Fibroblast of the aortic adventitia (primary cell): ENCODE data around the gene IGSF6. TPM values are rescaled to one million over a fixed set of nuclear protein-coding genes. Genes with fewer than 3 reads are reported as not detected.
"Not testable (repeated sequence)": the region's sequence is repeated elsewhere in the genome, so short reads cannot be mapped to it uniquely, and the experiment has no call there.

Source experiments
- DNase-seq: peaks from one replicate; pipeline ENCODE4 v3.0.0-alpha.2; 2010; ENCODE audit warnings: low read depth
- H3K4me3 ChIP-seq: 2 replicates; pipeline ENCODE4 v1.5.1; 2011; ENCODE audit warnings: low read depth, mild to moderate bottlenecking, control low read depth, low read length, moderate library complexity
- total RNA-seq: library from RNA; depleted of rRNA; stranded (reverse); fragments of >200 nt; gene quantifications from 2 replicates; pipeline ENCODE4 v1.2.3, GENCODE V29; 2012; ENCODE audit warnings: low replicate concordance
- TF ChIP-seq, protein P1 (sequence below): IDR thresholded peaks from 2 replicates; pipeline ENCODE4 v1.5.1; 2011; ENCODE audit warnings: mild to moderate bottlenecking, low read length, control low read depth, inconsistent platforms; ENCODE audit not compliant: insufficient read depth

Gene IGSF6
- total RNA-seq, 1 donor: not detected

DNA sequence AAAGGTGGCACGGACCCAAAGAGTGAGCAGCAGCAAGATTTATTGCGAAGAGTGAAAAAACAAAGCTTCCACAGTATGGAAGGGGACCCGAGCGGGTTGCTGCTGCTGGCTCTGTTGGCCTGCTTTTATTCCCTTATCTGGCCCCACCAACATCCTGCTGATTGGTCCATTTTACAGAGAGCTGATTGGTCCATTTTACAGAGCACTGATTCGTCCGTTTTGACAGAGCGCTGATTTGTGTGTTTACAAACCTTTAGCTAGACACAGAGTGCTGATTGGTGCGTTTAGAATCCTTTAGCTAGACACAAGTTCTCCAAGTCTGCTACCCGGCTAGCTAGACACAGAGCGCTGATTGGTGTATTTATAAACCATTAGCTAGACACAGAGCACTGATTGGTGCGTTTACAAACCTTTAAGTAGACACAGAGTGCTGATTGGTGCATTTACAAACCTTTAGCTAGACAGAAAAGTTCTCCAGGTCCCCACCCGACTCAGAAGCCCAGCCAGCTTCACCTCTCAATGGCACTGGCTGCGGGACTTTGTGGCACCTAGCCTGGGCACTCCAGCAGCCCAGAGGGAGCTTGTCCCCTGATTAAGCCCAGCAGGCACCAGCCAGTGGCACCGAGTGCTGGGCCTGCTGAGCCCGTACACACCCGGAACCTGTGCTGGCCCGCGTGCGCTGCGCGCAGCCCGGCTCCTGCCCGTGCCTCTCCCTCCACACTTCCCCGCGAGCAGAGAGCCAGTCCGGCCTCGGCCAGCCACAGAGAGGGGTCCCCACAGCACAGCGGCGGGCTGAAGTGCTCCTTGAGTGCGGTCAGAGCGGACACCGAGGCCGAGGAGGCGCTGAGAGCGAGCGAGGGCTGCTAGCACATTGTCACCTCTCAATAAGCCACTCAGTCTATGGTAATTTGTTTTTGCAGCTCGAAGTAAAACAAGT, 15.1 kb downstream of the IGSF6 start:
- no peak overlapping the region for H3K4me3 ChIP-seq
- no peak for DNase-seq
- TF ChIP-seq, protein P1, sequence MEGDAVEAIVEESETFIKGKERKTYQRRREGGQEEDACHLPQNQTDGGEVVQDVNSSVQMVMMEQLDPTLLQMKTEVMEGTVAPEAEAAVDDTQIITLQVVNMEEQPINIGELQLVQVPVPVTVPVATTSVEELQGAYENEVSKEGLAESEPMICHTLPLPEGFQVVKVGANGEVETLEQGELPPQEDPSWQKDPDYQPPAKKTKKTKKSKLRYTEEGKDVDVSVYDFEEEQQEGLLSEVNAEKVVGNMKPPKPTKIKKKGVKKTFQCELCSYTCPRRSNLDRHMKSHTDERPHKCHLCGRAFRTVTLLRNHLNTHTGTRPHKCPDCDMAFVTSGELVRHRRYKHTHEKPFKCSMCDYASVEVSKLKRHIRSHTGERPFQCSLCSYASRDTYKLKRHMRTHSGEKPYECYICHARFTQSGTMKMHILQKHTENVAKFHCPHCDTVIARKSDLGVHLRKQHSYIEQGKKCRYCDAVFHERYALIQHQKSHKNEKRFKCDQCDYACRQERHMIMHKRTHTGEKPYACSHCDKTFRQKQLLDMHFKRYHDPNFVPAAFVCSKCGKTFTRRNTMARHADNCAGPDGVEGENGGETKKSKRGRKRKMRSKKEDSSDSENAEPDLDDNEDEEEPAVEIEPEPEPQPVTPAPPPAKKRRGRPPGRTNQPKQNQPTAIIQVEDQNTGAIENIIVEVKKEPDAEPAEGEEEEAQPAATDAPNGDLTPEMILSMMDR: no peak

DNA sequence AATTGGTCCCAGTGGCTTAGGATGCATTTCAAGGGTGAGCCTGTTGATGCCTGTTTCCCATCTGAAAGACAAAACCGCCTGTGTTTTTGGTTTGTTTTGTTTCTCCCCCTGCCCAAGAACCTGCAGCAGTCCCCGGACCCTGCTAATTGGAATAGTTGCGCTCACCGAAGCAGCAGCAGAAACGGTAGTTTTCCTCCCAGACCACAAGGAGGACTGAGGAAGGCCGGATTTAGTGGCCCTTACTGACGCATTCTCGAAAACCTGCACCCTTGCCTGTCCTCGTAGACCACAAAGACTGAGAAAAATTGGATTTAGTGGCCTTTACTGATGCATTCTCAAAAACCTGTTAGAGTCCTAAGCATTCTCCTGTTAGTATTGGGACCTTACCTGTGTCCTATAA, 16.7 kb downstream of the IGSF6 start:
- not testable (repeated sequence) for H3K4me3 ChIP-seq, DNase-seq

DNA sequence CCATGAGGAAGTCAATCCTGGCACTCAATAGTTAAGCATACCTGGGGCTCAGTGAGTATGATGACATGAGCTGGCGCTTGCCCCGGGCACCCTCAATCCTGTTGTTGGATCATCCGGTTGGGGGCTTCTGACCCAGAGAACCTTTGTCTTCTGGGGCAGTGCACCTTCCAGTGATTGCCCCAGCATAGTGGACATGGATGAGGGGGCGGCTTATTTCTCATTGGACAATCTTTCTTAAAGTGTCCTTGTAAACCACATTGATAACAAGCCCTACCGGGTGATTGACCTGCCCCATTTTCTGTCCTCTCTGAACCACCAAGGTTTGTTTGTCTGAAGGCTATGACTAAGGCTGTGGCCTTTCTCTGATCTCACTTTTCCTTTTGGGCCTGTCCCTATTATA, 18.2 kb downstream of the IGSF6 start:
- TF ChIP-seq, protein P1: no peak
- H3K4me3 ChIP-seq: no peak overlapping the region
- DNase-seq: no peak

DNA sequence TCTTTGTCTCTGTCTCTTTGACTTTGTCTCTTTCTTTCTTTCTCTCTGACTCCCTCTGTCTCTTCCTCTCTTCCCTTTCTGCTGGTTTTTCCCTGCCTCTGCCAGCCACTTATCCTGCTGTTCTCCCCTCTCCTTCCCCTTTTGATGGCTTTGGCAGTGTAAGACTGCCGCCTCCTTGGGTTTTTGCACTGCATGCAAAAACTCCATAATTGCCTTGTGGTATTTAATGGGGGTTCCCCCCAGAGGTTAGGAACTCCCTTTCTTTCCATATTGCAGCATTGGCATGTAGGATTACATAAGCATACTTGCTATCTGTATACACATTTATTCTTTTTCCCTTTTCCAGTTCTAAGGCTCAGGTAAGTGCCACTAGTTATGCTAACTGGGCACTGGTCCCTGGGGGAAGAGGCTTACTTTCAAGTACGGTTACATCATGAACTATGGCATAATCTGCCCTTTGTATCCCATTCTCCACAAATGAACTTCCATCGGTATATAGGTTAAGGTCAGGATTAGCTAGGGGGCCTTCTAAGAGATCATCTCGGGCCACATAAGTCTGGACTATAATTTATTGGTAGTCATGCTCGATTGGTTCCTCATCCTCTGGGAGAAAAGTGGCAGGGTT, 20.3 kb downstream of the IGSF6 start:
- DNase-seq, H3K4me3 ChIP-seq: not testable (repeated sequence)

DNA sequence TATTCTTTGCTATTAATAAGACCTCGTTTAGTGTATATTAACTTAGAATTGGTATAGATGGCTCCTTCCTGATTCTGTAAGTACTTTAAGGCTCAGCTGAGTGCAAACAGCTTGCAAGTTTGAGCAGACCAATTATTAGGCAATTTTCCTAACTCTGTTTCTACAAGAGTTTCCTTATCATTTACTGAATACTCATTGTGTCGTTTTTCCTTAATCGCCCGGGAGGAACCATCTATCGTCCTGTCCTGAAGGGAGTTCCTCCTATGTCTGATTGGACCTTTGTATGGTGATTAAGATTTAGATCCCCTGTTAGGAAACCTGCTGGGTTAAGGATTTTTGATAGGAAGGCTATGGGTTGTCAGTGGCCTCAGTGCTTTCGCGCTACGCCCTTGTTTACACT, 21.0 kb downstream of the IGSF6 start:
- not testable (repeated sequence) for DNase-seq, H3K4me3 ChIP-seq

DNA sequence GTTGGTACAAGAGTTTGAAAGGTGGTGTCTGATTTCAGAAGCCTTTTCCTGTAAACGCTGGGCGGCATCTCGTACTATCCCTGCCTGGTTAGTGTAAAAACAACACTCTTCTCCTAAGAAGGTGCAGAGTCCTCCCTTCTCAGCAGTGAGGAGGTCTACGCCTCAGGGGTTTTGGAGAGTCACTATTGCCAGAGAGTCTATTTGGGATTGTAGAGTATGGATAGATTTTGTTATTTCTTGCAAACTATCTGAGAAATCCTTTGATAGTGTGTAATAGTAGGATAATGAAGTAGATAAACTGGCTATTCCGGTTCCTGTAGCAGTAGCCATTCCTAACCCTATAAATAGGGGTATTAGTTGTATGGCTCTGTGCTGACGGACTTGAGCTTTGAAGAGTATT, 21.5 kb downstream of the IGSF6 start:
- not testable (repeated sequence) for DNase-seq

DNA sequence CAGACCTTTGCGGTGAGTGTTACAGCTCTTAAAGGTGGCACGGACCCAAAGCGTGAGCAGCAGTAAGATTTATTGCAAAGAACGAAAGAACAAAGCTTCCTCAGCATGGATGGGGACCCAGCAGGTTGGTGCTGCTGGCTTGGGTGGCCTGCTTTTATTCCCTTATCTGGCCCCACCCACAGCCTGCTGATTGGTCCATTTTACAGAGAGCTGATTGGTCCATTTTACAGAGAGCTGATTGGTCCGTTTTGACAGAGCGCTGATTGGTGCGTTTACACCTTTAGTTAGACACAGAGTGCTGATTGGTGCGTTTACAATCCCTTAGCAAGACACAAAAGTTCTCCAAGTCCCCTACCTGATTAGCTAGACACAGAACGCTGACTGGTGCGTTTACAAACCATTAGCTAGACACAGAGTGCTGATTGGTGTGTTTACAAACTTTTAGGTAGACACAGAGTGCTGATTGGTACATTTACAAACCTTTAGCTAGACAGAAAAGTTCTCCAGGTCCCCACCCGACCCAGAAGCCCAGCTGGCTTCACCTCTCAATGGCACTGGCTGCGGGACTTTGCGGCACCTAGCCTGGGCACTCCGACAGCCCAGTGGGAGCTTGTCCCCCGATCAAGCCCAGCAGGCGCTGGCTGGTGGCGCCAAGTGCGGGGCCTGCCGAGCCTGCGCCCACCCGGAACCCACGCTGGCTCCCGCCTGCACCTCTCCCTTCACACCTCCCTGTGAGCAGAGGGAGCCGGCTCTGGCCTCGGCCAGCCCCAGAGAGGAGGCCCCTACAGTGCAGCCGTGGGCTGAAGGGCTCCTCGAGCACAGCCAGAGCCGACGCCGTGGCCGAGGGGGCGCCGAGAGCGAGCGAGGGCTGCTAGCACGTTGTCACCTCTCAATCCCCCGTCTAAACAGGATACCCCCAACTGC, 22.5 kb downstream of the IGSF6 start:
- H3K4me3 ChIP-seq, DNase-seq: not testable (repeated sequence)

More for the DNA sequence above, 21.5 kb downstream of the IGSF6 start:
- H3K4me3 ChIP-seq: not testable (repeated sequence)

DNA sequence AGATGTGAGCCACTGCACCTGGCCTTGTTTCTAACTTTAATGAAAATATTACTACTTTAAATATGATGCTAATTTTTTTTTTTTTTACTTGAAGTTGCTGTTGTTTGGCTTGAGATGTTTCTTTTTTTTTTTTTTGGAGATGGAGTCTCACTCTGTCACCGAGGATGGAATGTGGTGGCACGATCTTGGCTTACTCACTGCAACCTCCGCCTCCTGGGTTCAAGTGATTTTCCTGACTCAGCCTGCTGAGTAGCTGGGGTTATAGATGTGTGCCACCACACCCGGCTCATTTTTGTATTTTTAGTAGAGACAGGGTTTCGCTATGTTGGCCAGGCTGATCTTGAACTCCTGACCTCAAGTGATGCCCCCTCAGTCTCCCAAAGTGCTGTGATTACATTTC, 23.6 kb downstream of the IGSF6 start:
- peak; percentile 39 for DNase-seq
- H3K4me3 ChIP-seq: no peak overlapping the region

More for the DNA sequence above, 23.6 kb downstream of the IGSF6 start:
- TF ChIP-seq, protein P1: no peak
